Activated T-helper 1 cell treated with anti-CD3 and anti-CD28 coated beads, Interleukin-12 subunit alpha, Interleukin-12 subunit beta, Interleukin-2, Interleukin-4 antibody, amounts not matched to agents 30 ng/mL and 10 ng/mL and 1 ng/mL, durations not matched to agents 14 hours and 24 hours and 36 hours (primary cell): ENCODE results near the gene TMED8. TPM values are rescaled to one million over a fixed set of nuclear protein-coding genes. Genes with fewer than 3 reads are reported as not detected.
"Not testable (repeated sequence)": the region's sequence is repeated elsewhere in the genome, so short reads cannot be mapped to it uniquely, and the experiment has no call there.

Source experiments
- DNase-seq: peaks from one replicate; pipeline ENCODE4 v3.0.0; 2021; ENCODE audit warnings: low spot score
- H3K27ac Mint-ChIP-seq: one replicate; pipeline ENCODE4 v1.8.0; 2021; ENCODE audit warnings: mild to moderate bottlenecking, mixed read lengths
- H3K27me3 Mint-ChIP-seq: one replicate; pipeline ENCODE4 v1.8.0; 2022; ENCODE audit warnings: mild to moderate bottlenecking, moderate library complexity, mixed read lengths; ENCODE audit not compliant: insufficient read depth
- H3K36me3 Mint-ChIP-seq: one replicate; pipeline ENCODE4 v1.8.0; 2021; ENCODE audit warnings: low read depth, mixed read lengths
- H3K4me1 Mint-ChIP-seq: one replicate; pipeline ENCODE4 v1.8.0; 2021; ENCODE audit warnings: low read depth, mixed read lengths
- H3K4me3 Mint-ChIP-seq: one replicate; pipeline ENCODE4 v1.8.0; 2021; ENCODE audit warnings: mild to moderate bottlenecking, moderate library complexity, mixed read lengths
- H3K9me3 Mint-ChIP-seq: one replicate; pipeline ENCODE4 v1.8.0; 2021; ENCODE audit warnings: mixed read lengths
- intact Hi-C: fragments of 100-400 bp; cut with micrococcal nuclease; formaldehyde crosslinking; loops from one replicate; pipeline ENCODE4 v1.15.1; 2024
- total RNA-seq: library from RNA; stranded (reverse); gene quantifications from 2 replicates; pipeline ENCODE4 v1.2.3, GENCODE V29; 2022

Gene TMED8
- 28.1 and 28.4 TPM in 2 replicates for total RNA-seq

GRCh38 chr14:77376771-77377501 is at the start of gene TMED8, which contains the start of gene SAMD15:
TSS of gene TMED8 (minus strand) at chr14:77377094. CDS start at chr14:77377053, 41 bp downstream.
TSS of gene SAMD15 (plus strand) at chr14:77377379. CDS start at chr14:77377419, 40 bp downstream.
- DNase-seq: peak; percentile 80
- H3K4me3 Mint-ChIP-seq: peak within 1 kb of the TSS; percentile 92
- H3K27me3 Mint-ChIP-seq: peaks cover 10% of the 10 kb centered on the region
- H3K9me3 Mint-ChIP-seq: peaks cover 4% of the 10 kb centered on the region
- H3K27ac Mint-ChIP-seq: peak within 1 kb of the TSS; percentile 89
- intact Hi-C loops: loop anchor here (1.0 to 10.0 kb wide), 11 partner anchors 56 to 1225 kb away; partner anchors contain the start of genes ALKBH1, ANGEL1, CIPC and GPATCH2L
- H3K36me3 Mint-ChIP-seq: peaks cover 12% of the 10 kb centered on the region
- peaks cover 37% of the 10 kb centered on the region for H3K4me1 Mint-ChIP-seq

DNA sequence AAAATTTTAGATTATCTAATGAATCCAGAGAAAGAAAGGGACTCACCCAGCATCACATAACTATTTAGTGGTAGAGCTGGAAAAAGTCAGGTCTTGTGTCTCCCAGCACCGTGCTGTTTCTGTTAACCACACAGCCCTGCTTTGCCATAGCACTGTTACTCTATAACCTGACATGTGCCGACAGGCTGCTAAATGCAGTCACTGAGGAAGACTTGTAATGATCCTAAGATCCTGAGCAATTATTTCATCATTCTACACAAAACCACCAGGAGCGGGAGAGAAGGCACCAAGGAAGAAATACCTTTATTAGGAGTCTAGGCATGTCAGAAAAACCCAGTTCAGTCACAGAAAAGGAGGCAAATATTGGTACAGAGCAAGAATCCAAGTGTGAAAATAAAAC is 49.5 kb upstream of the TMED8 start:
- Mint-ChIP-seq H3K27me3 (no peaks in the 10 kb centered on the region), H3K27ac (no peak overlapping the region), H3K4me3 (no peak overlapping the region), H3K9me3 (no peaks in the 10 kb centered on the region), H3K4me1 (no peaks in the 10 kb centered on the region), H3K36me3 (peaks cover 42% of the 10 kb centered on the region)
- intact Hi-C loops: no loop called here
- DNase-seq: no peak

- H3K9me3 Mint-ChIP-seq: peaks cover 3% of the 10 kb centered on the region
- intact Hi-C loops: no loop called here
- H3K4me1 Mint-ChIP-seq: no peaks in the 10 kb centered on the region
- peaks cover 47% of the 10 kb centered on the region for H3K36me3 Mint-ChIP-seq
- H3K27me3 Mint-ChIP-seq: no peaks in the 10 kb centered on the region
- no peak for DNase-seq
- H3K27ac Mint-ChIP-seq: no peak overlapping the region
- H3K4me3 Mint-ChIP-seq: no peak overlapping the region
These were observed 48.0 kb upstream of the TMED8 start for GRCh38 chr14:77424862-77425261.

DNA sequence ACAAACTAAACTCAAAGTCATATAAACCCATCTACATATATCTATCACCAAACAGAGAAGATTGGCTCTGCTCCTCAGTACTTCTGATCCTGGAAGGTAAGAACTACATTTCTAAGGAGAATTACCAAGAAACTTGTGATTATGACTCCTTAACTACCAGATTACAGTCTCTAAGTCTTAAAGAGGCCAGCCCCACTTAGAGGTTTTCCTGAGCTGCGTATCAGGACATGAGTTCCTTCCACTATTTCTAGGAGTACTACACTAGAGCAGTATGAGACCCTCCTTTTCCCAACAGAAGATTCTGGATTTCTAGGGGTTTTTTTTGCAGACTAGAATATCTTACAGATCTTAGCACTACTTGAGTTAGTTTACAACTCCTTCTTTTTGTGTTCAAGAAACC is 46.5 kb upstream of the TMED8 start, which contains the start of gene NOXRED1:
TSS of gene NOXRED1 (minus strand) at position 101 of the 400 bp plus-strand sequence. CDS start 634 bp downstream, outside the sequence.
- Mint-ChIP-seq H3K9me3 (peaks cover 11% of the 10 kb centered on the region), H3K27ac (no peak within 1 kb of the TSS), H3K27me3 (no peaks in the 10 kb centered on the region), H3K4me1 (no peaks in the 10 kb centered on the region), H3K36me3 (peaks cover 39% of the 10 kb centered on the region), H3K4me3 (no peak within 1 kb of the TSS)
- DNase-seq: no peak
- intact Hi-C loops: no loop called here

DNA sequence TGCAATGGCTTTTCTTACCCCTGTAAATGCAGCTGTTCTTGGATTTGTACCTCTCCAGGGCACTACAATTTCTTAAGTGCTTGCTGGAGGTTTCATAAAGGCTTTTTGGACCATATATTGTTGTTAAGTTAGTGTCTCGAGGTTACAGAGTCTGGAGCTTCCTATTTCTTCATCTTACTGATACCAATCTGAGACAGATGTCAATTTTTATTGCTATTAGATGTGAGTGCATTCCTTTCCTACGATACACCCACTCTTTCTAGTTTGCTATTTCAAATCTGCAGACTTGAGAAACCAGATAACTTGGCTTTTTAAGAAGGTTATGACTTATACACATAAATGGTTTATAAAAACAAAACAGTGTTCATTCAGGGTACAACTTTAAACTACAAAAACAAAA is 44.3 kb upstream of the TMED8 start:
- no peak overlapping the region for H3K27ac Mint-ChIP-seq
- no peak for DNase-seq
- no peaks in the 10 kb centered on the region for H3K4me1 Mint-ChIP-seq
- H3K4me3 Mint-ChIP-seq: no peak overlapping the region
- peaks cover 11% of the 10 kb centered on the region for H3K9me3 Mint-ChIP-seq
- no peaks in the 10 kb centered on the region for H3K27me3 Mint-ChIP-seq
- intact Hi-C loops: no loop called here
- peaks cover 28% of the 10 kb centered on the region for H3K36me3 Mint-ChIP-seq

GRCh38 chr14:77416836-77417235 is 39.9 kb upstream of the TMED8 start:
- H3K36me3 Mint-ChIP-seq: peaks cover 13% of the 10 kb centered on the region

DNA sequence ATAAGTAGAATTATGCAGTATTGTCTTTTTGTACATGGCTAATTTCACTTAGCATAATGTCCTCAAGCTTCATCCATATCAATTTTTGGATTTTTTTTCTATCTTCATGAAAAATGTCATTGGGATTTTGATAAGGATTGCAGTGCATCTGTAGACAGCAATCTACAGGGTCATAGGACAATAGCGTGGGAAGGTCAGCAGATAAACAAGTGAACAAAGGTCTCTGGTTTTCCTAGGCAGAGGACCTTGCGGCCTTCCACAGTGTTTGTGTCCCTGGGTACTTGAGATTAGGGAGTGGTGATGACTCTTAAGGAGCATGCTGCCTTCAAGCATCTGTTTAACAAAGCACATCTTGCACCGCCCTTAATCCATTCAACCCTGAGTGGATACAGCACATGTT is 39.2 kb upstream of the TMED8 start:
- H3K27me3 Mint-ChIP-seq, H3K36me3 Mint-ChIP-seq, intact Hi-C loops, H3K4me1 Mint-ChIP-seq, DNase-seq, H3K4me3 Mint-ChIP-seq, H3K27ac Mint-ChIP-seq: not testable (repeated sequence)
- H3K9me3 Mint-ChIP-seq: peaks cover 11% of the 10 kb centered on the region

More at GRCh38 chr14:77416836-77417235, 39.9 kb upstream of the TMED8 start:
- H3K9me3 Mint-ChIP-seq: peaks cover 11% of the 10 kb centered on the region
- no peaks in the 10 kb centered on the region for H3K4me1 Mint-ChIP-seq
- H3K4me3 Mint-ChIP-seq: no peak overlapping the region
- intact Hi-C loops: no loop called here
- H3K27ac Mint-ChIP-seq: no peak overlapping the region
- H3K27me3 Mint-ChIP-seq: no peaks in the 10 kb centered on the region
- no peak for DNase-seq

DNA sequence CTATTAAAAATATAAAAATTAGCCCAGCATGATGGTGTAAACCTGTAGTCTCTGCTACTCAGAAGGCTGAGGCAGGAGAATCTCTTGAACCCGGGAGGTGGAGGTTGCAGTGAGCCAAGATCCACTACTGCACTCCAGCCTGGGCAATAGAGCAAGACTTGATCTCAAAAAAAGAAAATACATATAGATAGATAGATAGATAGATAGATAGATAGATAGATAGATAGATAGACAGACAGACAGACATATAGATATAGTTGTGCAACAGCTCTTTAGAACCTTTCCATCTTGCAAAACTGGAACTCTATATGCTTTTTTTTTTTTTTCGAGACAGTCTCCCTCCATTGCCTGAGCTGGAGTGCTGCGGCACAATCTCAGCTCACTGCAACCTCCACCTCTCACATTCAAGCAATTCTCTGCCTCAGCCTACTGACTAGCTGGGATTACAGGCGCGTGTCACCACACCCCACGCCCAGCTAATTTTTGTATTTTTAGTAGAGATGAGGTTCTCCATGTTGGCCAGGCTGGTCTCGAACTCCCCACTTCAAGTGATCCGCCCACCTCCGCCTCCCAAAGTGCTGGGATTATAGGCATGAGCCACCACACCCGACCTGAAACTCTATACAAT is 38.6 kb upstream of the TMED8 start:
- H3K27me3 Mint-ChIP-seq, H3K36me3 Mint-ChIP-seq, H3K27ac Mint-ChIP-seq, H3K4me3 Mint-ChIP-seq, H3K4me1 Mint-ChIP-seq, intact Hi-C loops, DNase-seq: not testable (repeated sequence)
- H3K9me3 Mint-ChIP-seq: peaks cover 11% of the 10 kb centered on the region

DNA sequence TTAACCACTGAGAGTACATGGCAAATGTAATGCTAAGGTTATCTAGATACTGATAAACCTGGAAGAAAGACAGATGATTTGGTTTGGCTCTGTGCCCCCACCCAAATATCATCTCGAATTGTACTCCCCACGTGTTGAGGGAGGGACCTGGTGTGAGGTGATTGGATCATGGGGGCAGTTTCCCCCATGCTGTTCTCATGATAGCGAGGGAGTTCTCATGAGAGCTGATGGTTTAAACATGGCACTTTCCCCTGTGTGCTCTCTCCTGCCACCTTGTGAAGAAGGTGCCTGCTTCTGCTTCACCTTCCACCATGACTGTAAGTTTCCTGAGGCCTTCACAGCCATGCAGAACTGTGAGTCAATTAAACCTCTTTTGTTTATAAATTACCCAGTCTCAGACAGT is 32.2 kb upstream of the TMED8 start:
- Mint-ChIP-seq H3K4me1 (peaks cover 18% of the 10 kb centered on the region), H3K27ac (no peak overlapping the region), H3K27me3 (no peaks in the 10 kb centered on the region), H3K36me3 (no peaks in the 10 kb centered on the region), H3K9me3 (no peaks in the 10 kb centered on the region), H3K4me3 (no peak overlapping the region)
- no peak for DNase-seq
- intact Hi-C loops: no loop called here

GRCh38 chr14:77407158-77407557 is 30.3 kb upstream of the TMED8 start:
- Mint-ChIP-seq H3K4me1 (peaks cover 18% of the 10 kb centered on the region), H3K4me3 (no peak overlapping the region), H3K9me3 (no peaks in the 10 kb centered on the region), H3K27me3 (no peaks in the 10 kb centered on the region), H3K36me3 (no peaks in the 10 kb centered on the region), H3K27ac (peak overlapping the region; percentile 20)
- intact Hi-C loops: no loop called here
- no peak for DNase-seq

- H3K4me3 Mint-ChIP-seq: no peak overlapping the region
- DNase-seq: no peak
- no peaks in the 10 kb centered on the region for H3K36me3 Mint-ChIP-seq
- H3K27ac Mint-ChIP-seq: peak overlapping the region; percentile 20
- no peaks in the 10 kb centered on the region for H3K9me3 Mint-ChIP-seq
- peaks cover 18% of the 10 kb centered on the region for H3K4me1 Mint-ChIP-seq
- H3K27me3 Mint-ChIP-seq: no peaks in the 10 kb centered on the region
- intact Hi-C loops: no loop called here
These were observed 29.8 kb upstream of the TMED8 start for GRCh38 chr14:77406718-77407117.

DNA sequence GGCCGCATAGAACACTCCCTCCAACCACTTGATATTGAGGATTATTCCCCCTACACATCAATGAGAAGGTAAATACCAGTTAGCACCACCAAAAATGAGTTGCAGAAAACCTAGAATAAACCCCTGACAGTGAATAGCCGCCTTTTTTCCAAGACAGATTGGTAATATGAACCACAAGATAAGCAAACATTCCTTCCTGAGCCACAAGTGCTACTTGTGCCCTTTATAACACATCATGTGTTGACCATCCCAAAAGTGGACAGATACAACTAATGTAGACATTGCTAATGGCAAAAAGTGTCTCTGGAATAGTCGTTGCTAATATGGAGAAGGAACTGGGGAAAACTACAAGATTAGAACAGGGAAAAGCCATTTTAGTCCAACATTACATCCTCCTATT is 29.2 kb upstream of the TMED8 start:
- intact Hi-C loops: no loop called here
- Mint-ChIP-seq H3K27me3 (no peaks in the 10 kb centered on the region), H3K4me3 (no peak overlapping the region), H3K27ac (no peak overlapping the region), H3K36me3 (no peaks in the 10 kb centered on the region), H3K9me3 (no peaks in the 10 kb centered on the region), H3K4me1 (peaks cover 18% of the 10 kb centered on the region)
- no peak for DNase-seq

- H3K27me3 Mint-ChIP-seq: no peaks in the 10 kb centered on the region
- no peak overlapping the region for H3K27ac Mint-ChIP-seq
- H3K36me3 Mint-ChIP-seq: no peaks in the 10 kb centered on the region
- no peak overlapping the region for H3K4me3 Mint-ChIP-seq
- intact Hi-C loops: no loop called here
- peaks cover 18% of the 10 kb centered on the region for H3K4me1 Mint-ChIP-seq
- H3K9me3 Mint-ChIP-seq: no peaks in the 10 kb centered on the region
- no peak for DNase-seq
These were observed 26.9 kb upstream of the TMED8 start for GRCh38 chr14:77403768-77404167.
